Mucosa of rectum (tissue), 2 donors: ENCODE results near the gene PDE6D.
A peak's percentile ranks its signal among the peaks of the same experiment; 100 is the strongest.

Source experiments
- H3K27ac ChIP-seq, 2 donors: one replicate each; pipeline ENCODE4 v1.7.0; 2013; ENCODE audit warnings: inconsistent platforms in 2 of 2, low read depth in 2 of 2, low read length in 2 of 2
- H3K27me3 ChIP-seq, 2 donors: one replicate each; pipeline ENCODE4 v1.7.0; 2013; ENCODE audit warnings: low read length in 2 of 2; ENCODE audit not compliant: control insufficient read depth in 2 of 2, insufficient read depth in 2 of 2
- H3K36me3 ChIP-seq, 2 donors: one replicate each; pipeline ENCODE4 v1.7.0; 2013; ENCODE audit warnings: low read length in 2 of 2; ENCODE audit not compliant: control insufficient read depth in 2 of 2, insufficient read depth in 2 of 2
- H3K4me1 ChIP-seq, 2 donors: one replicate each; pipeline ENCODE4 v1.7.0; 2013; ENCODE audit warnings: low read length in 2 of 2, mild to moderate bottlenecking in 1 of 2; ENCODE audit not compliant: control insufficient read depth in 2 of 2, insufficient read depth in 2 of 2
- H3K4me3 ChIP-seq, 2 donors: one replicate each; pipeline ENCODE4 v1.7.0; 2013; ENCODE audit warnings: low read length in 2 of 2
- H3K9ac ChIP-seq, 2 donors: one replicate each; pipeline ENCODE4 v1.7.0; 2013; ENCODE audit warnings: low read length in 2 of 2, low read depth in 1 of 2, mild to moderate bottlenecking in 1 of 2
- H3K9me3 ChIP-seq, 2 donors: one replicate each; pipeline ENCODE4 v1.7.0; 2013; ENCODE audit warnings: low read length in 2 of 2; ENCODE audit not compliant: control insufficient read depth in 2 of 2
- donor health status: healthy.
- donor health status: Normal muscosa, but diverticular disease.

The PDE6D gene

GRCh38 chr2:231795525-231796327, 14.6 kb upstream of the PDE6D start:
- H3K4me1 ChIP-seq, result no peaks in the 10 kb centered on the region
- no peaks in the 10 kb centered on the region for H3K9me3 ChIP-seq
- peaks cover 41 to 60% of the 10 kb centered on the region in 2 donors for H3K36me3 ChIP-seq
- H3K27me3 ChIP-seq, result no peaks in the 10 kb centered on the region
- no peak overlapping the region for H3K9ac ChIP-seq
- H3K4me3 ChIP-seq, result no peak overlapping the region
- no peak overlapping the region for H3K27ac ChIP-seq

GRCh38 chr2:231794383-231794782, 13.3 kb upstream of the PDE6D start:
- Histone ChIP-seq H3K9me3 (no peaks in the 10 kb centered on the region), H3K4me3 (no peak overlapping the region), H3K9ac (no peak overlapping the region), H3K36me3 (peaks cover 36 to 58% of the 10 kb centered on the region in 2 donors), H3K27ac (no peak overlapping the region), H3K27me3 (no peaks in the 10 kb centered on the region), H3K4me1 (no peaks in the 10 kb centered on the region)

GRCh38 chr2:231791107-231791506, 10.0 kb upstream of the PDE6D start:
- no peak overlapping the region for H3K4me3 ChIP-seq
- no peaks in the 10 kb centered on the region for H3K27me3 ChIP-seq
- peaks cover 20 to 40% of the 10 kb centered on the region in 2 donors for H3K36me3 ChIP-seq
- no peak overlapping the region for H3K27ac ChIP-seq
- H3K4me1 ChIP-seq, result peaks cover 6 to 7% of the 10 kb centered on the region in 2 donors
- no peaks in the 10 kb centered on the region for H3K9me3 ChIP-seq
- no peak overlapping the region for H3K9ac ChIP-seq

- Histone ChIP-seq H3K9ac (peak overlapping the region in 1 of 2 donors; percentile 60), H3K4me3 (peak overlapping the region; percentile 90 to 91)
Measured at GRCh38 chr2:231786917-231787292, 5.8 kb upstream of the PDE6D start.

DNA sequence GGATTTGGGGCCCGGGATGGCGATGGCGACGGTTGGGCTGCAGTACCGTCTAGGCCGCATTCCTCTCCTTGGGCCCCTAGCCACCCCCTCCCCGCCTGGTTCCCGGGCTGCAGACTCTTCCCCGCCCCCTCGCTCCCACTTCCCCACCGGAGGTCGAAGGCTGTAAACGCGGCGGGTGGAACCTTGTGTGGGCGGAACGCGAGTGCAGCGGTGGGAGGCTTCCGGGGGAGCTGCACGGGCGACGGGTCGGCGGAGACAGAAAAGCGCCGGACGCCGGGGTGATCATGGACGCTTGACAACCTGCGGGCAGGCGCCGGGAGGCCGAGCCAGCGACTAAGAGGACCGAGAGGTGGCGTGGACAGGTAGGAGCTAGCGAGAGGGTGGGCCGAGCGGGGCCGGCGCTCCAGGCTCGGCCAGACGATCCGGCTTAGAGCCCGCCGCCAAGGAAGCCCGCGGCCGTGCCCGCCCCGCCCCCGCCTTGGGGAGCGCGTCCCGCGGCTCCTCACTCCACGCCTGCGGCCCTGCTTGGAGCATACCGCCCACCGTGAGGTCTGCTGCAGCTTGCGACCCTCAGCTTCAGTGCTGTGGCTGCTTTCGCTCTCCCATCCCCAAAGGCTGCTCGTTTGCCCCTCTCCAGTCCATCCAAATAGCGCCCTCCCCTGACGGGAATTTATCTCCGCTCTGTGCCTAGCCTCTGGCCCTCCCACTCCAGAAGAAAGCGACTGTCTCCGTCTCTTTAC, 5.3 kb upstream of the PDE6D start, which contains the start of gene COPS7B:
COPS7B (plus strand) TSS at position 269 of the 740 bp plus-strand sequence. CDS start 2,126 bp downstream, outside the sequence.
- Histone ChIP-seq H3K36me3 (peaks cover 5 to 15% of the 10 kb centered on the region in 2 donors), H3K9me3 (no peaks in the 10 kb centered on the region), H3K27ac (peak within 1 kb of the TSS; percentile 18 to 33), H3K4me3 (peak within 1 kb of the TSS; percentile 90 to 91), H3K9ac (peak within 1 kb of the TSS; percentile 52 to 60), H3K27me3 (no peaks in the 10 kb centered on the region), H3K4me1 (peaks cover 21 to 27% of the 10 kb centered on the region in 2 donors)

More at GRCh38 chr2:231786917-231787292, 5.8 kb upstream of the PDE6D start:
- Histone ChIP-seq H3K9me3 (no peaks in the 10 kb centered on the region), H3K27ac (peak overlapping the region in 1 of 2 donors; percentile 33), H3K27me3 (no peaks in the 10 kb centered on the region), H3K4me1 (peaks cover 21 to 27% of the 10 kb centered on the region in 2 donors), H3K36me3 (peaks cover 9 to 20% of the 10 kb centered on the region in 2 donors)

DNA sequence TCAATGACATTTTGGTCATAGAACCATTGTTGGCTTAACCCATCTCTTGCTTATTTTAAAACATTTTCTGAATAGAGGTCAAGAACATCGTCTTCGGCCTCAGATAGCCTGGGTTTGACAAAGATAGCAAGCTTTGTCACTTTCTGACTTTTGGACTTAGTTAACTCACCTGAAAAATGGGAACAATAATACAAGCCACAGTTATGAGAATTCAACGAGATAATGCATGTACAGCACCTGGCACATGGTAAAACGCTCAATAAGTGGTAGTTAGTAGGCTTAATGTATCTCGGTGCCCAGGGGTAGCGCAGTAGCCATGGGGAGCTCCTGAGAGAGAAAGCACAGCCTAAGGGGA, 4.7 kb upstream of the PDE6D start:
- peaks cover 0 to 10% of the 10 kb centered on the region in 2 donors for H3K36me3 ChIP-seq
- no peaks in the 10 kb centered on the region for H3K27me3 ChIP-seq
- H3K4me1 ChIP-seq, result peaks cover 21 to 27% of the 10 kb centered on the region in 2 donors
- no peaks in the 10 kb centered on the region for H3K9me3 ChIP-seq
- peak overlapping the region; percentile 90 to 91 for H3K4me3 ChIP-seq
- peak overlapping the region in 1 of 2 donors; percentile 29 for H3K27ac ChIP-seq
- peak overlapping the region in 1 of 2 donors; percentile 60 for H3K9ac ChIP-seq

DNA sequence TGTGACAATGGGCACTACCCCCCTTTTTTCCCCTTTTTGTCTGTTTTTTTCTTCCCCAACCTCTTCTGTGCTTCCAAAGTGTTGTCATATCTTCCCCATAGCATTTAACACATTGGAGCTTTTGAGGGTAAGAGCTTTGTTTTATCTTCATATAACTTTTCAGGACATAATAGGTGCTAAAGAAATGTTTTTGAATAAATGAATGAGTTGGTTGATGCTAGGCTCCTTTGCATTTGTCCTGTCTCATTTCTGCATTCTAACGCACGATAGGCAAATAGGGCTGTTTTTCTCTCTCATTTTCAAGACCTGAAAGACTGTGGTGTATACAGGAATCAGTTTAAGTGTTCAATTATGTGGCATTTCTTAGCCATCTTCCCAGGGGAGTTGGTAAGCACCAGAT, 4.3 kb upstream of the PDE6D start:
- Histone ChIP-seq H3K9ac (no peak overlapping the region), H3K27ac (no peak overlapping the region), H3K4me1 (peaks cover 21 to 27% of the 10 kb centered on the region in 2 donors), H3K4me3 (peak overlapping the region in 1 of 2 donors; percentile 90), H3K36me3 (peaks cover 0 to 10% of the 10 kb centered on the region in 2 donors), H3K9me3 (no peaks in the 10 kb centered on the region), H3K27me3 (no peaks in the 10 kb centered on the region)

GRCh38 chr2:231781798-231782726, 980 bp upstream of the PDE6D start:
- peak overlapping the region; percentile 81 to 92 for H3K9ac ChIP-seq
- peaks cover 26 to 35% of the 10 kb centered on the region in 2 donors for H3K4me1 ChIP-seq
- no peaks in the 10 kb centered on the region for H3K9me3 ChIP-seq

DNA sequence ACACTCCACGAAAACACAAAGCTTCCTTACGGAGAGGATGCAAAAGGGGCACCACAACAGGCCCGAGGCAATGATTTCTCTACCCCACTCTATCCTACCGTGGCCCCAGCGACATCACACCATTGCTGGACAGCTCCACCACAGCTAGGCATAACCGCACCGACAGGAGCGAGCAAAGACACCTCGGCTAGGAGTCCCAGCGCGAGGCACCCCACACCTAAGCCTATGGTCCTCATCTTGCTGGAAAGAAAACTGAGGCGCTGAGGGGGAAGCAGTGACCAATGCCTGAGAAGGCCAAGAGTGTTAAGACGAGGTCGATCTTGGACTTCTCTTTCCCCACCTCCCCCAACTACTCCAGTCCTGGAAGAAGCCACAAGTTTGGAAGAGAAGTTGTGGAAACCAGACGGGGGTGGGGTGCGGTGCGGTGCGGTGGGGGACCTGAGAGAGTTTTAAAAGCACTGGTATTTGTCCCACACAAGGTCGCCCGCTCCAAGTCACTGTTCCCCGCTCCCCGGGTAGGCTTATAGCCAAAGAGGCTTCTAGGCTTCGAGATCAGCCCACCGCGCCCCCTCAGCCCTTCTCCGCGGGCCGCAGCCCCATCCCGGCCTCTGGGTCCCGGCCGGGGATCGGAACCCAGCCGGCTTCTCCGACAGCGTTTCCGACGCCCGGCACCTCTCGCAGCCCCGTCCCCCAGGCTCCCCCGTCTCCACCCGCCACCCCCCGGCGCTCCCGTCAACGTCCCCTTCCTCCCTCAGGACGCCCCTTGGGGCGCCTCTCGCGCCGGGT, 766 bp downstream of the PDE6D start:
- no peaks in the 10 kb centered on the region for H3K36me3 ChIP-seq
- no peak overlapping the region for H3K27ac ChIP-seq
- H3K4me3 ChIP-seq, result peak overlapping the region; percentile 97 to 98
- H3K4me1 ChIP-seq, result peaks cover 21 to 24% of the 10 kb centered on the region in 2 donors
- no peaks in the 10 kb centered on the region for H3K27me3 ChIP-seq
- no peaks in the 10 kb centered on the region for H3K9me3 ChIP-seq
- H3K9ac ChIP-seq, result peak overlapping the region in 1 of 2 donors; percentile 81

More at GRCh38 chr2:231781798-231782726, 980 bp upstream of the PDE6D start:
- Histone ChIP-seq H3K4me3 (peak overlapping the region; percentile 97 to 98), H3K27ac (peak overlapping the region; percentile 91 to 92), H3K36me3 (no peaks in the 10 kb centered on the region), H3K27me3 (no peaks in the 10 kb centered on the region)
